AG04449 (cell line): ENCODE measurements around the gene MAFG.

Experiments
- CTCF ChIA-PET: fragments of 350-600 bp; formaldehyde crosslinking; extraction: SDS; loops from one replicate; lab custom pipeline; 2021; ENCODE audit warnings: antibody characterized with exemption; lab: Yijun Ruan, JAX
- POLR2A ChIA-PET: fragments of 400-600, 350-600 bp; formaldehyde crosslinking; extraction: SDS; loops from one replicate; lab custom pipeline; 2020; ENCODE audit warnings: antibody characterized with exemption, inconsistent platforms; lab: Yijun Ruan, JAX
- DNase-seq: peaks from one replicate; pipeline ENCODE4 v3.0.0-alpha.2; 2010; ENCODE audit warnings: low read depth, low spot score
- H3K4me3 ChIP-seq: 2 replicates; pipeline ENCODE4 v1.5.1; 2011; ENCODE audit warnings: low read depth, mild to moderate bottlenecking, control low read depth, low read length
- TF ChIP-seq, protein P1 (sequence below): IDR thresholded peaks from one replicate; pipeline ENCODE4 v1.5.1; 2011; ENCODE audit warnings: mild to moderate bottlenecking, moderate library complexity, low read length, control low read depth, inconsistent platforms; ENCODE audit not compliant: insufficient read depth; ENCODE audit errors: missing control alignments

The MAFG gene

DNA sequence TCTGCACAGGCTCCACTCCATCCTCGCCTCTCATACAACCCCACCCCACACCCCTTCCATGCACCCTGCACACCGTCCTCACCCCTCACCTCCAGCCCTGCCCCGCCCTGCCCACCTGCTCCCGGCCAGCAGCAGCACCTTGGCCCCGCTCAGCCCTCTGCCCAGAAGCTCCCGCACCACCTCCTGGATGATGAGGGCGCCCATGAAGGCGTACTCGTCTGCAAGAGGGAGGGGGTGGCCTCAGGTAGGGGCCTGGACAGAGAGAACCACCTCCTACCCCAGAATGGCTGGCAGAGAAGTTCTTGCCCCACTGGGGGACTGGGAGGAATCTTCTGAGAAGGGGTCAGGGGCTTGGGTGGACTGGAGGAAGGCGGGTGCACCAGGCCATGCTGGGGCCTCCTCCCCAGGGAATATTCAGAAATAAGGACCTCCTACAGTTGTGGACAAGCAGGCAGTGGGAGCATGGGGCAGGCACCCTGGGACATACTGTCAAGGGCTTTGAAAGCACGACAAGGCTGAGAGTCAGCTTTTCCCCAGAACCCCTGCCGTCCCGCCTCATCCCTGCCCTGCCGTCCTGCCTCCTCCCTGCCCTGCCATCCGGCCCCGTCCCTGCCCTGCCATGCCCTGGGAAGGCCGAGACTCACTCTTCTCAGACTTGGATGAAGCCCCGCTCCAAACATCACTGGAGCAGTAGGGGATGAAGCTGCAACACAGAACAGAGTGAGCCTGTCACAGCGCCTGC, 30.3 kb upstream of the MAFG start:
- ChIA-PET POLR2A (no interaction called here), CTCF (interaction anchor here (1.2 to 6.7 kb wide), 2 partner anchors 13 to 62 kb away, joined by 3 to 66 read pairs; partner anchors contain the start of genes CENPX and LRRC45)
- H3K4me3 ChIP-seq, result no peak overlapping the region
- no peak for DNase-seq
- TF ChIP-seq, protein P1, sequence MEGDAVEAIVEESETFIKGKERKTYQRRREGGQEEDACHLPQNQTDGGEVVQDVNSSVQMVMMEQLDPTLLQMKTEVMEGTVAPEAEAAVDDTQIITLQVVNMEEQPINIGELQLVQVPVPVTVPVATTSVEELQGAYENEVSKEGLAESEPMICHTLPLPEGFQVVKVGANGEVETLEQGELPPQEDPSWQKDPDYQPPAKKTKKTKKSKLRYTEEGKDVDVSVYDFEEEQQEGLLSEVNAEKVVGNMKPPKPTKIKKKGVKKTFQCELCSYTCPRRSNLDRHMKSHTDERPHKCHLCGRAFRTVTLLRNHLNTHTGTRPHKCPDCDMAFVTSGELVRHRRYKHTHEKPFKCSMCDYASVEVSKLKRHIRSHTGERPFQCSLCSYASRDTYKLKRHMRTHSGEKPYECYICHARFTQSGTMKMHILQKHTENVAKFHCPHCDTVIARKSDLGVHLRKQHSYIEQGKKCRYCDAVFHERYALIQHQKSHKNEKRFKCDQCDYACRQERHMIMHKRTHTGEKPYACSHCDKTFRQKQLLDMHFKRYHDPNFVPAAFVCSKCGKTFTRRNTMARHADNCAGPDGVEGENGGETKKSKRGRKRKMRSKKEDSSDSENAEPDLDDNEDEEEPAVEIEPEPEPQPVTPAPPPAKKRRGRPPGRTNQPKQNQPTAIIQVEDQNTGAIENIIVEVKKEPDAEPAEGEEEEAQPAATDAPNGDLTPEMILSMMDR, result no peak

DNA sequence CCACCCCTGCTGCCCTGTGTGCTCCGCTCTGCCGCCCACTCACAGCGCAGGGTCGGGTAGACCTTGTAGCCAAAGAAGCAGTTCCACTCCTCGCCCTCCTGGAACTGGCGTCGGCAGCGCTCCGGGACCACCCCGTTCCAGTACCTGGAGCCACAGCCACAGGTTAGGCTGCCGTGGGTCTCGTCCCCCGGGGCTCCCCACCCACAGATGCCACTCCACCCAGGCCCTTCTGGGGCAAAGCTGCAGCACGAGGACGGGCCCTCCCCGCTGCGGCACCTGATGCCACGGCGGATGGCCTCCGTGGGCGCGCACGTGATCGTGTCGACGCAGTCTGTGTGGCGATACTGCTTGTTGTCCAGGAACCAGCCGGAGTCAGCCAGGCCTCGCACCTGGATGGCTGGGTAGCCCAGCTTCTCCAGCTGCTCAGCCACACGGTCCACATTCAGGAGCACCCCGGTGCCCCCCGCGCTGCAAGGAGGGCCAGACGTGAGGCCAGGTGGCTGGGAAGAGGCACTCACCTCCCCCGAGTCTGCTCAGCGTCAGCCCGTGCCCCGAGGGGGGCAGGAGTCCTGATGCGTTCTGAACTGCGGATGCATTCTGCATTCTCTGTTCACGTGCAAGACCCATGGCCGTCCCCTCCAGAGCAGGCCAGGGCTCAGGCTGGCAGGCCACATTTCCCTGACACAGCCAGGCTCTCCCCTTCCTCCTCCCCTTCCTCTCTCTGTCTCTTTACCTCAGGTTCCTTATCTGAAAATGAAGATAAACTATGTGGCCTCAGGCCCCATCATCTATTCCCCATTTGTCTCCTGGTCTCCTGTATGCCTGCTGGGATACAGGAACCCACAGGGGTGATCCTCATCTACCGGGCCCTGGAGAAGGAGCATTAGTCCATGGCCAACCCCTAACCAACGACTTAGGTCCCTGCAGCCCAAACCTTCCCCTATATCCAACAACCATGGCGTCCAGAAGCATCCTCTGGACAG, 29.4 kb upstream of the MAFG start:
- TF ChIP-seq, protein P1, result no peak
- POLR2A ChIA-PET, result no interaction called here
- CTCF ChIA-PET, result interaction anchor here (1.1 to 6.7 kb wide), 6 partner anchors 8 to 63 kb away, joined by 3 to 66 read pairs (median 7); partner anchors contain the start of genes CENPX and LRRC45
- DNase-seq, result no peak
- H3K4me3 ChIP-seq, result no peak overlapping the region

DNA sequence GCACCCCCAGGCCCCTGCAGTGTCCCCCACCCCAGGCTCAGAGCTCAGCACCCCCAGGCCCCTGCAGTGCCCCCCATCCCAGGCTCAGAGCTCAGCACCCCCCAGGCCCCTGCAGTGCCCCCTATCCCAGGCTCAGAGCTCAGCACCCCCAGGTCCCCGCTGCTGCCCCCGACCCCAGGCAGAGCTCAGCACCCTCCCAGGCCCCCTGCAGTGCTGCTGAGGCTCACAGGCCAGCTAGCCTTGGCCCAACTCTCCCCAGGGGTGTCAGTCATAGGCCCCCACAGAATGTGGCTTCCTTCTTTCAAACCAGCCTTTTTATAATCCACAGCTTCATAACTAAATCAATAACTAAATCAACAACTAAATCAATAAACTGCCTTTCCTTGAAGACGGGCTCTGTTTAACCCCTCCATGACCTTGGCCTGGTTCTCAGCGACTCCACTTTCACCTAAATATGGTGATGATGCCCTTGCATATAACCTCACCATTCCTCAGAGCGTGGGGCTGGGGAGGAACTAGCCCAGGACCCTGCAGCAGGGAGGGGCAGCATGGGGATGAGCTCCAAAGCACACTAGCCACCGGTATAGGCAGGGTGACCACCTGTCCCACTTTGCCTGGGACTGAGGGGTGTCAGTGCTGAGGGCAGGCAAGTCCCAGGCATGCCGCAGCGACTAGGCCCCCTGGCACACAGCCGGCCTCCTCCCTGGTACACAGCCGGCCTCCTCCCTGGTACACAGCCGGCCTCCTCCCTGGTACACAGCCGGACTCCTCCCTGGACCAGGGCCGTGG, 28.4 kb upstream of the MAFG start:
- CTCF ChIA-PET, result interaction anchor here (0.7 to 6.7 kb wide), 7 partner anchors 9 to 83 kb away, joined by 4 to 66 read pairs (median 4); partner anchors contain the start of genes CENPX and LRRC45
- no peak for DNase-seq
- POLR2A ChIA-PET, result no interaction called here
- TF ChIP-seq, protein P1, result no peak
- no peak overlapping the region for H3K4me3 ChIP-seq

DNA sequence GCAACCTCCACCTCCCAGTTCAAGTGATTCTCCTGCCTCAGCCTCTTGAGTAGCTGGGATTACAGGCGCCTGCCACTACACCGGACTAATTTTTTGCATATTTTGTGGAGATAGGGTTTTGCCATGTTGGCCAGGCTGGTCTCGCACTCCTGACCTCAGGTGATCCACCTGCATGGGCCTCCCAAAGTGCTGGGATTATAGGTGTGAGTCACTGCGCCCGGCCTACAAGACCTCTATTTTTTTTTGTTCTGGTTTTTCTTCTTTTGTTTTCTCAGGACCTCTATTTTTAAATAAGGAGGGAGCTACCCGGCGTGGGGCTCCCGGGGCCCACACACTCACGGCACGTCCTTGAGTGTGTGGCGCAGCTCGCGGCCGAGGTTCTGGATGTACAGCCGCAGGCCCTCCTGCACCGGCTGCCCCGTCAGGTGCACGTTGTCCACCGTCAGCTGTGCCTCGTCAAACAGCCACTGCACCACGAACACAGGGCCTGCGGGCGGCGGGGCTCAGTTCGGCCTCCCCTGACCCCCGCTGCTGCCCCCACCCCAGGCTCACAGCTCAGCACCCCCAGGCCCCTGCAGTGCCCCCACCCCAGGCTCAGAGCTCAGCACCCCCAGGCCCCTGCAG, 27.6 kb upstream of the MAFG start:
- no peak overlapping the region for H3K4me3 ChIP-seq
- no peak for DNase-seq
- ChIA-PET POLR2A (interaction anchor here (0.6 kb wide), 1 partner anchor 82 kb away, joined by 3 read pairs; the partner anchor contains the start of gene DCXR), CTCF (interaction anchor here (0.7 to 6.7 kb wide), 8 partner anchors 11 to 220 kb away, joined by 3 to 66 read pairs (median 4); partner anchors contain the start of genes CENPX and LRRC45)
- TF ChIP-seq, protein P1, result no peak
